Measurements from ENCODE around the gene MTMR10.

- TF ChIP-seq CTCF (conservative IDR thresholded peaks at IDR 0.05) (no peak), ZFX (IDR thresholded peaks at IDR 0.05) (no peak)
These were observed 68.7 kb downstream of the MTMR10 start for GRCh38 chr15:30922480-30923311.
